ENCODE data around the gene GARIN5B. TPM values are rescaled to one million over a fixed set of nuclear protein-coding genes. Genes with fewer than 3 reads are reported as not detected.

Gene GARIN5B
- total RNA-seq, 1 experiment from 2014 or later: 0.11 TPM

- no peak overlapping the region for H3K27ac ChIP-seq
- H3K4me3 ChIP-seq: no peak overlapping the region
- no peaks in the 10 kb centered on the region for H3K9me2 ChIP-seq (ENCODE audit: insufficient read depth)
- ChIA-PET CTCF (interaction anchor here (1.1 kb wide), 1 partner anchor 20 kb away, joined by 3 read pairs; no protein-coding TSS in a partner anchor), POLR2A (ENCODE audit: unreplicated experiment) (interaction anchor here (0.5 to 0.7 kb wide), 2 partner anchors 16 to 80 kb away, joined by 3 to 4 read pairs; no protein-coding TSS in a partner anchor)
- H4K20me1 ChIP-seq (ENCODE audit: insufficient read depth): no peaks in the 10 kb centered on the region
- no peaks in the 10 kb centered on the region for H3K36me3 ChIP-seq (ENCODE audit: low read depth)
- H2AFZ ChIP-seq: no peak overlapping the region
- intact Hi-C loops (cut with micrococcal nuclease; ENCODE audit: unreplicated experiment): no loop called here
- 0 out of 2 replicates have a peak, but pooled peaks cover 3% of the 10 kb centered on the region for H3K4me1 ChIP-seq (replicated peaks; ENCODE audit: insufficient read depth)
- TF ChIP-seq CTCF (conservative IDR thresholded peaks at IDR 0.05) (no peak), EZH2 (IDR thresholded peaks at IDR 0.05; ENCODE audit: low read depth) (no peak)
- H3F3A ChIP-seq (ENCODE audit: insufficient read depth, low read depth): peaks cover 9% of the 10 kb centered on the region; the same call in 1 of the 2 replicates
- no peak overlapping the region for H3K4me2 ChIP-seq
- DNase-seq: no peak
- no TSS peak for BruUV-seq (replicated peaks)
- H3K27me3 ChIP-seq (ENCODE audit: insufficient read depth, low read depth): no peaks in the 10 kb centered on the region
- no peaks in the 10 kb centered on the region for H3K9me3 ChIP-seq (ENCODE audit: insufficient read depth, low read depth)
- no peaks in the 10 kb centered on the region for H3K79me2 ChIP-seq (ENCODE audit: low read depth)
Measured at GRCh38 chr19:55321466-55322137, 41.5 kb downstream of the GARIN5B start.

GRCh38 chr19:55320844-55321419, 42.1 kb downstream of the GARIN5B start:
- Histone ChIP-seq H4K20me1 (ENCODE audit: insufficient read depth) (no peaks in the 10 kb centered on the region), H2AFZ (no peak overlapping the region), H3K36me3 (ENCODE audit: low read depth) (no peaks in the 10 kb centered on the region), H3K27ac (no peak overlapping the region), H3K9me2 (ENCODE audit: insufficient read depth) (no peaks in the 10 kb centered on the region), H3K9me3 (ENCODE audit: insufficient read depth, low read depth) (no peaks in the 10 kb centered on the region), H3F3A (ENCODE audit: insufficient read depth, low read depth) (peaks cover 6% of the 10 kb centered on the region; the same call in 1 of the 2 replicates), H3K27me3 (ENCODE audit: insufficient read depth, low read depth) (no peaks in the 10 kb centered on the region), H3K4me2 (no peak overlapping the region), H3K4me3 (no peak overlapping the region), H3K79me2 (ENCODE audit: low read depth) (no peaks in the 10 kb centered on the region), H3K4me1 (replicated peaks; ENCODE audit: insufficient read depth) (0 out of 2 replicates have a peak, but pooled peaks cover 3% of the 10 kb centered on the region)
- TF ChIP-seq EZH2 (IDR thresholded peaks at IDR 0.05; ENCODE audit: low read depth) (no peak), CTCF (conservative IDR thresholded peaks at IDR 0.05) (no peak)
- DNase-seq: no peak
- no TSS peak for BruUV-seq (replicated peaks)
- intact Hi-C loops (cut with micrococcal nuclease; ENCODE audit: unreplicated experiment): no loop called here
- ChIA-PET POLR2A (ENCODE audit: unreplicated experiment) (no interaction called here), CTCF (no interaction called here)

GRCh38 chr19:55319785-55320184, 43.3 kb downstream of the GARIN5B start:
- no peak overlapping the region for H2AFZ ChIP-seq
- H3K27me3 ChIP-seq (ENCODE audit: insufficient read depth, low read depth): no peaks in the 10 kb centered on the region
- no peaks in the 10 kb centered on the region for H3K36me3 ChIP-seq (ENCODE audit: low read depth)
- ChIA-PET CTCF (no interaction called here), POLR2A (ENCODE audit: unreplicated experiment) (no interaction called here)
- H3K79me2 ChIP-seq (ENCODE audit: low read depth): no peaks in the 10 kb centered on the region
- no peaks in the 10 kb centered on the region for H3K9me3 ChIP-seq (ENCODE audit: insufficient read depth, low read depth)
- 0 out of 2 replicates have a peak, but pooled peaks cover 3% of the 10 kb centered on the region for H3K4me1 ChIP-seq (replicated peaks; ENCODE audit: insufficient read depth)
- no peaks in the 10 kb centered on the region for H3K9me2 ChIP-seq (ENCODE audit: insufficient read depth)
- no peak for DNase-seq
- intact Hi-C loops (cut with micrococcal nuclease; ENCODE audit: unreplicated experiment): no loop called here
- TF ChIP-seq EZH2 (IDR thresholded peaks at IDR 0.05; ENCODE audit: low read depth) (no peak), CTCF (conservative IDR thresholded peaks at IDR 0.05) (no peak)
- H3K27ac ChIP-seq: no peak overlapping the region
- no peak overlapping the region for H3K4me2 ChIP-seq
- no TSS peak for BruUV-seq (replicated peaks)
- H3K4me3 ChIP-seq: no peak overlapping the region
- no peaks in the 10 kb centered on the region for H4K20me1 ChIP-seq (ENCODE audit: insufficient read depth)
- H3F3A ChIP-seq (ENCODE audit: insufficient read depth, low read depth): no peaks in the 10 kb centered on the region
